VCaP (cell line): ENCODE results near the gene HMG20A.

ENCODE experiments used
- H3K27ac ChIP-seq: fragments of 450-650 bp; 2 replicates; pipeline ENCODE4 v1.5.1; 2017
- TF ChIP-seq, protein P1 (sequence below): fragments of 450-650 bp; conservative IDR thresholded peaks from 2 replicates; pipeline ENCODE4 v1.5.1; 2017; ENCODE audit warnings: mild to moderate bottlenecking, moderate library complexity

Gene HMG20A

DNA sequence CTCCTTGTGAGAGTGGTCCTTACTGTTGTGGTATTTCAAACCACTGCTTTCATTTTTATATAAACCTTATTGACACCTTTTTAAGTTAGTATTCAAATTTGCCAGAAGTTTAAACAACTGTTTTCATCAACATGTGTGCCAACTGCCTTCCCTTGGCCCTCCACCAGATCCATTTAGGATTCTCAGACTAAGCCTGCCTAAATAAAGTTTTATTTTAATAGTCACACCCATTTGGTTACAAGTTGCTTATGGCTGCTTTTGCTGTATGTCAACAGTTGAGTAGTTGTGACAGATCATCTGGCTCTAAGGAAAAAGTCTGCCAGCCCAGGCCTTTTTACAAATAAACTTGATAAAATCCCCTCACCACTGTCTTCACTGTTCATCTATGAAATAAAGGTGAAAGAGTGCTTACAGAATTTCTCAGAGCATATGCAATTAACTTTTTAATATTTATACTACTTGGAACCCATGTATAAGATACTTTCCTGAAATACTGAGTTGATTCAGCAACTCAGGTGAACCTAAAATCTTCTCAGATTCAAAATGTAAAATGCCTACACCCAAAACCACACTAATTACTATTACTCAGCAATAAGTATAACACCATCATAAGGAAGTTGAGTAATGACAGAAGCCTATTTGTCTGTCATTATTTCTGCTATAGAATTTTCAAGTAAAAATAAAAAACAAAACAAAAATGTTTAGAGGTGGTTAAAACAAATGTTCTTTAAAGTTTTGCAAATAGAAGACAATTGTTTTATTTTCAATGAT, 35.9 kb upstream of the HMG20A start:
- no peak overlapping the region for H3K27ac ChIP-seq
- TF ChIP-seq, protein P1, sequence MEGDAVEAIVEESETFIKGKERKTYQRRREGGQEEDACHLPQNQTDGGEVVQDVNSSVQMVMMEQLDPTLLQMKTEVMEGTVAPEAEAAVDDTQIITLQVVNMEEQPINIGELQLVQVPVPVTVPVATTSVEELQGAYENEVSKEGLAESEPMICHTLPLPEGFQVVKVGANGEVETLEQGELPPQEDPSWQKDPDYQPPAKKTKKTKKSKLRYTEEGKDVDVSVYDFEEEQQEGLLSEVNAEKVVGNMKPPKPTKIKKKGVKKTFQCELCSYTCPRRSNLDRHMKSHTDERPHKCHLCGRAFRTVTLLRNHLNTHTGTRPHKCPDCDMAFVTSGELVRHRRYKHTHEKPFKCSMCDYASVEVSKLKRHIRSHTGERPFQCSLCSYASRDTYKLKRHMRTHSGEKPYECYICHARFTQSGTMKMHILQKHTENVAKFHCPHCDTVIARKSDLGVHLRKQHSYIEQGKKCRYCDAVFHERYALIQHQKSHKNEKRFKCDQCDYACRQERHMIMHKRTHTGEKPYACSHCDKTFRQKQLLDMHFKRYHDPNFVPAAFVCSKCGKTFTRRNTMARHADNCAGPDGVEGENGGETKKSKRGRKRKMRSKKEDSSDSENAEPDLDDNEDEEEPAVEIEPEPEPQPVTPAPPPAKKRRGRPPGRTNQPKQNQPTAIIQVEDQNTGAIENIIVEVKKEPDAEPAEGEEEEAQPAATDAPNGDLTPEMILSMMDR, result no peak

GRCh38 chr15:77386626-77387025, 34.1 kb upstream of the HMG20A start:
- TF ChIP-seq, protein P1, result no peak
- H3K27ac ChIP-seq, result no peak overlapping the region

- TF ChIP-seq, protein P1, result no peak
- H3K27ac ChIP-seq, result no peak overlapping the region
Observed at GRCh38 chr15:77387365-77388105, 33.2 kb upstream of the HMG20A start.

DNA sequence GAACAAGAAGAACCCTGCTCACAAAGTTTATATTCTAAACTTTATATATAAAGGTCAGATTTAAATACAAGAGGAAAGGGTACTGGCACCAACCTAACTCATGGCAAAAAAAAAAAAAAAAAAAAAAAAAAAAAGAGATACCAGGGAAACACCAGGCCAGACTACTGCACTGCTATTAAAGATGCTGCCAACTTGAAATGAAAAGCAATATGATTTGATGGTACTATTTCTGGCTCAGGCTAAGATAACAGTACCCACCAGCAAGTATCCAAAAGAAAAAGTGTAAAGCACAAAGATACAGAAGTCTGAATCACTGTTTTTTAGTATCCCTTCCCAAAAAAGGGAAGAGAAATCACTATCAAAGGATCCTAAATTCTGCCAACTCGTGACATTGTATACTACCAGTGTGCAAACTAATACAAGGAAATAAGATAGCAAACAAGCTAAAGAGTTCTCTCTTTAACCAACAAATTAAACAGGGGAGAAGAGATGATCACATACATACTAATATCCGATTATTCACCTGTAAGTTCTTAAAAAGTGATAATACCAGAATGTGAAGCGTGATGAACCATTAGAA, 29.2 kb upstream of the HMG20A start:
- H3K27ac ChIP-seq, result no peak overlapping the region
- TF ChIP-seq, protein P1, result no peak

GRCh38 chr15:77392762-77393470, 27.8 kb upstream of the HMG20A start:
- H3K27ac ChIP-seq, result no peak overlapping the region
- TF ChIP-seq, protein P1, result no peak

GRCh38 chr15:77393471-77393840, 27.2 kb upstream of the HMG20A start:
- H3K27ac ChIP-seq, result no peak overlapping the region
- TF ChIP-seq, protein P1, result no peak
